GM21528 (cell line): ENCODE measurements around the gene ROBO1.

ENCODE experiments used
- ATAC-seq: cut with Tn5 transposase; IDR thresholded peaks from one replicate; pipeline ENCODE4 v1.9.1; 2021; ENCODE audit warnings: mild to moderate bottlenecking, moderate library complexity; ENCODE audit not compliant: unreplicated experiment, low FRiP score

The ROBO1 gene

DNA sequence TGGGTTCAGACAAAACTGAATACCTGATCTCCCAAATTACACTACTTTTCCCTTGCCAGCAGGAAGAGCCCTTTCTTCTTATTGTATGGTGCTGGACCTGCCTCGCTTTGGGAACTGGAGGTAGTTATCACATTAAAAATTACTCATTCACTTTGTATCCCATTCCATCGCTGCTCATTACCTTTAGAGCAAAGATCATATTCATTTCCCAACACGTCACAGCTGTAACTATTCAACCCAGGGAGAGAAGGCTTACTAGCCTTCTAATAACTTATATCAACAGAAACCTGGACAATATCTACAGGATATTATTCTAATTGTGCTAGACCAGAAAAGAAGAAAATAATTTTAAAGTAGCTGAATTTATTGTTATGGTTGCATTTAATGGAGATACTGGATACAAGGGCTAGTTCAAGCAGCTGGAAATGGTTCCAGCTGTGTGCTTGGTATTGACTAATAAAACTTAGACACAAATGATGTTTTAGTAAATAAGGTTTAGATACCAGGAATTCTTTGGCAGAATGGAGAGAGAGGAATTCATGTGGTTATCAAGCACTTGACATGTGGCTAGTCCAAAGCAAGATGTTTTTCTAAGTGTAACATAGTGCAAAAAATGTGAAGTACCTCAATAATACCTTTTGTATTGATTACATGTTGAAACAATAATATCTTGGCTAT lies 656.3 kb downstream of the ROBO1 start:
- no peak for ATAC-seq

DNA sequence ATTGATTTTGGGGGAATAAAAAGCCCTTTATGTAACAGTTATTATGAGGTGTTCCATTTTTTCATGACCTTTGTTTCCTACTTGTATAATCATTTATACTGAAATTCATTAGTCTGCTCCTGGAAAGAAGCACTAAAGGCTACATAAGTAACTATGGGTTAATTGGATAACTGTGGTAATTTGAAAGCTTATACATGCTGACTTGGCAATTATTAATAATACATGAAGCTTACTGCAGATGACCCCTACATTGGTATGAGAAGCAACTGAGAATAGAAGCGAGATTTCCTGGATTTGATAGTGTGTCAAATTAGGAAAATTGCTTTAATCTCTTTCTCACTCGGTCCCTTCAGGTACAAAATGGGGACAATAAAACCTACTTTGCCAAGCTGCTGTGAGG lies 658.0 kb downstream of the ROBO1 start:
- no peak for ATAC-seq

DNA sequence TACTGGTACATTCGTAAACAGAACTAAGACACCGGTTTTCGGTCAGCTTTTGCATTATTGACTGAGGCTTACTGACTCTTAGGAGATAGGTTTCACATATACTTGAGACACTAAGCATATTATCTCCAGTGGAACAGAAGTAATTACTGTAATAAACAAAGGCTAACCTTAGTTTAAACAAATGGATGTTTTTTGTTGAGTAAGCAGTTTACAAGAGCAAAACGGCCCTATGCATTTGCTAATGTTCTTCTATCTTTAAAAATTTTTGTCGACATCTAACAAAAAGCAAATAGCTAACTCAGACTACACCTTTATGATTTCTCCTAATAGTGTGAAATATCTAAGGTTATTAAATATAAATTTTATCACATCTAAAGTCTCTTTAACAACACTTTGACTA lies 664.5 kb downstream of the ROBO1 start:
- ATAC-seq, result no peak

DNA sequence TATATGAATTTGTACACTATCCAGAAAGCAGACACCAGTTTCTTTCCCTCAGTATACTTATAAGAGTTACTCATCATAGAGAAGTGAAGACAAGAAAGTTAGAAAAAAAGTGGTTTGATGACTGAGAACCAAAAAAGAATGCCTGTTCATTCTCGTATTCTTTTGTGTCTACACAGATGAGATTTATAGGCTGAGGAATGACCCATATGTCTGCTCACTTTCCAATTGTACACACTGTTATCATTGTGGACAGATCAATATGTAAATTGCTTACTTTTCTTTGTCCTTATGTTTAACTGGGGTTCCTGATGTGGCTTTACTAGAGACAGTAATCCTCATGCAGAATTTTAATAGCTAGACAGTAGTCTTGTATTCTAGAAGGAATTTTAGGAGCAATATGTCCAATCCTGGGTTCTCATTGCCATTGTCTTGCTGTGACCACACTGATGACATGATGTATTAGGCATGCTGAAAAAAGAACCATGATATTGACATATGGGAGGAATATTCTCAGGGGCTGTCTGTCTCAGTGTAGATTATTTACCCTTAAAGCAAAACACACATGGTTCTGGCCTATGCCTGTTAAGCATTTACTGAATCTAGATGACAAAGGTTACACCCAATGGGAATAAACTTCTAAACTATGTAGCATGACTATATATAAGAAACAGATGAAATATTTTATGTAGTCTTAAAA lies 669.7 kb downstream of the ROBO1 start:
- ATAC-seq, result no peak

DNA sequence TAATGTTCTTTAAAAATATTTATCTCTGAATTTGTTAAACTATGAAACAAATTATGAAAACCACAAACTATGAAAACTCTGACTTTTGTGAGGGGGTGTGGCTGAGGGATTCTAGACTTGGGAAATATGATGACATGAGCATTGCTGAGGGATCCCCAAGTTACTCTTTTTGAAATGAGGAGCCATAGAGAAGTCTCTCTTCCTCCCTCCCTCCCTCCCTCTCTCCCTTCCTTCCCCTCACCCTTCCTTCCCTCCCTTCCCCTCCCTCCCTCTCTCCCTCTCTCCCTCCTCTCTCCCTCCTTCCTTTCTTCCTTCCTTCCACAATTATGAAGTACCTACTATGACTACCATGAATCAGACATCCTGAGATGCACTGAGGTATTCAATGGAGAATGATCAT lies 673.1 kb downstream of the ROBO1 start:
- ATAC-seq, result no peak

DNA sequence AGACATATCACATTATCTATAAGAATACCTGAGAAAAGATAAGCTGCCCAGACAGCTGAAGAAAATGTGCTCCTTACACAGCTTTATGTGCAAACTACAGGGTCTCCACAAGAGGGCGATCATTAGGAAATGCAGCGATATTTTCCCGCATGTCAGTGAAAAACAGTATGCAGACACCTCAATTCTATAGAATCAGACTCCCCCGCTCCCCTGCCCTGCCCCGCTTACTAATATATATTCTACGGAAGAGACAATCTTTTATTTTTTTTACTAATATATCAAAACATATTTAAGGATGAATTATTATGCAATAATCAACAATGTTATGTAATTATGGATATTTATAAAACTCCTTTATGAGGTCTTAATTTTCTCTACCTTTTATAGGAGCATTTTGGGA lies 681.3 kb downstream of the ROBO1 start:
- peak; percentile 90 for ATAC-seq

DNA sequence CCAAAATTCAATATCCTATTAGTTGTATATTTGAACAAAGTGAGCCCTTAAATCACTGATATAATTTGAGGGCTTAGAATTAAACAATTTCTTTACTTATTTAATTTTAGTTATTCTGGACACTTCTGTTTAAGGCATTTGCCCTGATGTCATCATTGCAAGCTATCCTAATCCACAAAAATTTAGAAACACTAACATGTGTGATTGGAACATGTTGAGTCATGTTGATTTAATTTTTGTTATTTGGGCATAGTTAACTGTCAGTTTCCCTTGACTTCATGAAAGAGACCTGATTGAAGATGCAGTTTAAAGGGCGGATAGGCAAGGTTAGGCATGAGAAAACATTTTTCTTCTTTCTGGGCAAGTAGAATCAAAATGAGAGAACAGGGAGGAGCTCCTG lies 682.6 kb downstream of the ROBO1 start:
- no peak for ATAC-seq

DNA sequence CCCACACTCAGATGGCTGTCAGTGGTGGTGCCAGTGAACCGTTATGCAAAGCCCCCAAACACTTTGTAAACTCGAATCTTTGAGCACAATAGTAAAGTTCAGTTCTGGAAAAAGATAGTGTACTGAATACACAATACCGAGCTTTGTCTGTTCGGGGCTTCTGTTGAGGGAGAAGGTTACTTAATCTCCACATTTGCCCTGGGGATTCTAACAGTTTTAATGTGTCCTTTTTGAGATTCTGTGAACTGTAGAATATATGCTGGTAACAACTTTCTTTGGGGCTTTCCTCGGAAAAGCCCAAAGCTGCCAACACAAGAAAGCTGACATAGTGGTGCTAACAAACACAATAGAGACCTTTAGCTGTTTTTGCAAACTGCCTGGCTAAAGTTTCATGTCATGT lies 686.5 kb downstream of the ROBO1 start:
- ATAC-seq, result no peak

DNA sequence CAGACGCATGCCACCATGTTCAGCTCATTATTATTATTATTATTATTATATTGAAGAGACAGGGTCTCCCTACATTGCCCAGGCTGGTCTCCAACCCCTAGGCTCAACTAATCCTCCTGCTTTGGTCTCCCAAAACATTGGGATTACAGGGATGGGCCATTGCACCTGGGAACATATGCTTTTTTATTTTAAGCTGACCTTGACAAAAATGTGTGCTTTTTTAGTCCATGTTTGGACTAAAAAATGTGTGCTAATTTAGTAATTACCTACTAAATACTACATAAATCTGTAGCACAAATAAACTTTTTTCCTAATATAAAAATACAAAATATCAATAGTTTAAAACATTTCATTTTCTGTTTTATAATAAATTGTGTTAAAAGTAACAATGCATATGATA lies 693.2 kb downstream of the ROBO1 start:
- ATAC-seq, result no peak

DNA sequence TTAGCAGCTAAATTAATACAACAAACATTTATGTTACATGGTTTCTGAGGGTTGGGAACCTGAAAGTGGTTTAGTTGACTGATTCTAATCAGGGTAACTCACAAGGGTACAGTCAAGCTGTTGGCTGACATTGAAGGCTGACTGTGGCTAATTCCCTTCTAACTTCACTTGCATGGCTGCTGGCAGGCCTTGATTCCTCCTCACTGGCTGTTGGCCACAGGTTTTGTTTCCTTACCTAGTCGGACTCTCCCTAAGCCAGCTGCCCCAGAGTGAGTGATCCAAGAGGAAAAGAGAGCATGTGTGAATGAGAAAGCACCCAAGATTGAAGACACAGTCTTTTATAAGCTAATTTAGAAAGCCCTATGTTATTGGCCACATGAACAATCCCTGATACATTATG lies 700.1 kb downstream of the ROBO1 start:
- no peak for ATAC-seq

DNA sequence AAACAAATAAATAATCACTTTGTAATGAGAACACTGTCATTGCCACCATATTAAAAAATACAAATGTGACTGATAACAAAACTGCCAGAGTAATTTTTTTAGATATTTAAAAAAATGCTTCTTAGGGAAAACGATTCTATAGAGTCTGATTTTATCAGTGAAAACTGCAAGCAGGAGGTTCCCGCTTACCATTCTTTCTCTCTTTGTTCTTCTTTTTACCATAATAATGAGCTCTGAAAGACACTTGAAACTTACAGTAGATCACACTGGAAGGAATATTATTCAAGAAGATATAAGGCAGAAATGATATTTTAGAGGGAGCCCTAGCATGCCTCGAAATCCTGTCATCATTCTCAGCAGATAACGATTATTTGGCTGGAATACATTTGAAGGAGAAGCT lies 701.3 kb downstream of the ROBO1 start:
- no peak for ATAC-seq

DNA sequence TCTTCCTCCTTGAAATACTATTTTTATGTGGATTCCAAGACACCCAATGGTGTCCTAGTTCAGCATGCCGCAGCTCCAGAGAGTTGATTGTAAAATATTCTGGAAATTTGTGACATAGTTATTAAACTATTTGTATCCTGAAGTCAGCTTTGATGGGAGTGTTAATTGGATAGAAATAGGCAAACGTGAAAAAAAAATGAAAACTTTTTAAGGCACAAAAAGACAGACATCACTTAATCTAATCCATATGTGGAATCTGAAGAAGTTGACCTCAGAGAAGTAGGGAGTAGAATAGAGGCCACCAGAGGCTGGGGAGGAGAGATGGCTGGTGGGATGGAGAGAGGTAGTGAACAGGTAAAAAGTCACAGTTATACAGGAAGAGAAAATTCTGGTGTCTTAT lies 704.2 kb downstream of the ROBO1 start:
- no peak for ATAC-seq

DNA sequence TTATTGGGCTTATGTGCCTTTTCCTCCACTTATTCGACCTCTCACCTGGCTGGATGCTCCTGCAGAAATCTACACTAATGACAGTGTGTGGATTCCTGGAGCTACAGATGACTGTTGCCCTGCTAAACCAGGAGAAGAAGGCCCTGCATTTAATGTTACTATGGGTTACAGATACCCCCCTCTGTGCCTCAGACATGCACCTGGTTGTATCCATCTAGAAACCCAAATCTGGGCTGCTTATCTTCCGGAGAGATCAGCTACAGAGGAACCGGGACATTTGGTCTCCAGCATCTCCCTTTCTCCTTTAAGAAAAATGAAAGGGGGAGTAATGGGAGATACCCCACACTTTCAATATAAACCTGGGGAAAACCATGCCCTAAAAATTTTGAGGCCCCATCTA lies 710.0 kb downstream of the ROBO1 start:
- ATAC-seq, result no peak

DNA sequence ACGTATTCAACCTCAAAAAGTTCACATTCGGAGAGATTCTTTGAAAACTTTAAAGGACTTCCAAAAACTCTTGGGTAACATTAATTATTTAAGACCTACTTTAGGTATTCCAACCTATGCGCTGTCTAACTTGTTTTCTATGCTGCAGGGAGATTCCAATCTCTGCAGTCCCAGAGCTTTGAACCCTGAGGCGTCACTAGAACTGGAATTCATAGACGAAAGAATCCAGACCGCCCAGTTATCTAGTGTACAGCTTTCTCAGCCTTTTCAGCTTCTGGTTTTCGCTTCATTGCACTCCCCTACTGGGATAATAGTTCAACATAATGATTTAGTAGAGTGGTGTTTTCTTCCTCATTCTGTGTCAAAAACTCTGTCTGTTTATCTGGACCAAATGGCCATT lies 711.3 kb downstream of the ROBO1 start:
- no peak for ATAC-seq

DNA sequence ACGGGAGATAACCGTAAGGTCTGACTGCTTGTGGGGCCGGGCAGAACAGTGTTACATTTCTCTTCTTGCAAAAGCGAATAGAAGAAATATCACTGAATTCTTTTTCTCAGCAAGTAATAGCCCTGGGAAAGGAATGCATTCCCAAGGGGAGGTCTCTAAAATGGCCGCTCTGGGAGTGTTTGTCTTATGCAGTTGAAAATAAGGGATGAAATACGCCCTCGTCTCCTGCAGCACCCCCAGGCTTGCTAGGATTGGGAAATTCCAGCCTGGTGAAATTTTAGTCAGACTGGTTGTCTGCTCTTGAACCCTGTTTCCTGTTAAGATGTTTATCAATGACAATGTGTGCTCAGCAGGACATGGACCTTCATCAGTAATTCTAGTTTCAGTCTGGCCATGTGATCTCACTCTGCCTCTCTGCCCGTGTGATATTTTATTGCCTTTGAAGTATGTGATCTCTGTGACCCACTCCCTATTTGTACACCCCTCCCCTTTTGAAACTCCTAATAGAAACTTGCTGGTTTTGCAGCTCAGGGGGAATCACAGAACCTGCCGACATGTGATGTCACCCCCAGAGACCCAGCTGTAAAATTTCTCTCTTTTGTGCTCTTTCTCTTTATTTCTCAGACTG lies 715.6 kb downstream of the ROBO1 start:
- ATAC-seq, result no peak

DNA sequence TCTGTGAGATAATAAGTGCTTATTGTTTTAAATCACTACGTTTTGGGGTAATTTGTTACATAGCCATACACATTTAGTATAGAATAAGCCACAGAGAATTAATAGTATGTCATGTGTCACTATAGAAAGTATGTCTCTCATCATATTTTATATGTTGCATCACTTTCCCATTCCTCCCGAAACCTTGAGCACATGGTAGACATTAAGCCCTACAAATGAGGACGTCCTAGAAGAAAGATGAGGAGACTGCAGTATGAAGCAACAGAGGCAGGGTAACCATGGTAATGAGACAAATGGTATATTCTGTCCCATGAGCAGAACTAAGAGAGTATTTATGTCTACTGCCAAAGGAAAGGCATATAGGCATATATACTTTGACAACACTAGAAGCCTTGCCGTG lies 720.2 kb downstream of the ROBO1 start:
- no peak for ATAC-seq

DNA sequence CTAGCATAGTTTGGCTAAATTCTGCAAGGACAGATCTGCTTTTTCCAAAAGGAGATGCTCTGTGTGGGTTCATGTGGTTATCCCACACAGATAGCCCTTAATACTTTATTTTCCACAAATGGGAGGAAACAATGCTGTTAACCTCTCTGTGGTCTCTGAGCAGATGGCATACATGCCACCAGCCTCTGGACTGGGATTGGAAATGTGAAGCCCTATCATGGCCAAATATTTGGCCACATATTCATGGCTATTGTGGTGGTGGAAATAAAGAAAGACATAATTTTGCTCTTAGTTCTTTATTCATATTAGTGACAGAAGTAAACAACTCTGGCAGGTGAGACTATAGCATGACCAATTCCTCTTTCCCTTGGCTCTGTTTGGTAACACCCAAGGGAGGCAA lies 726.2 kb downstream of the ROBO1 start:
- ATAC-seq, result no peak

DNA sequence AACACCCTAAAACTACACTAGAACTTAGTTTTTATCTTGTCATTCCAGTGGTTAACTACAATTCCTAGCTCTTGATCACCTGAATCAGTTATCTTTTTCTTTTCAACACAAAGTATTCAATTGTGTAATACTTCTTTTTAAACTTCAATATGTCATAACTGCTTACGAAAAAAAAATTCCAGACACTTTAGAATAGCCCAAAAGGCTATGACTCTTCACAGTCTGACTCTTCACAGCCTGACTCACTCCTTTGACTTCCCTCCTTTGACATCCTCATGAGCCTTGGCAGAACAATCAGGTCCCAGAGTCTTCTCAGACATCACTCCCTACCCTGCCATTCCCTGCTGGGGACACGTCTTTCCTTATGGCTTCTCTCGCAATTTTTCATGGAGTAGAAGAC lies 727.1 kb downstream of the ROBO1 start:
- ATAC-seq, result no peak

DNA sequence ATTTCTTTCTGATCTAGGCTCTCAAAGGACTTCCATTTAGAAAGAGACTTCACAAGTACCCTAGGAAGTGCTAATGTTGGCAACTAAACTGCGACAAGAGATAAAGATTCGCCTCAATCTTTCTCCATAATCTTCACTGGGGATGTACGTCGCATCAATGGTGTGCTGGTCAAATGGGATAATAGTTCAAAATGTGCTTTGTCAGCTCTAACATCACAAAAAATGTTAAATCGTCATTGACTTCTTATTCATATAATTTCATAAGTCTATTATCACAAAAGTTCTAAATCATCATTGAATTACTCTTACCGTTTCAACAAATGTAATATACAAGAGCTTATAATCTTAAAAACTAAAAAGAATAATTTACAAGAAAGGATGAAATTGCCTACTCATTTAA lies 727.7 kb downstream of the ROBO1 start:
- ATAC-seq, result no peak

DNA sequence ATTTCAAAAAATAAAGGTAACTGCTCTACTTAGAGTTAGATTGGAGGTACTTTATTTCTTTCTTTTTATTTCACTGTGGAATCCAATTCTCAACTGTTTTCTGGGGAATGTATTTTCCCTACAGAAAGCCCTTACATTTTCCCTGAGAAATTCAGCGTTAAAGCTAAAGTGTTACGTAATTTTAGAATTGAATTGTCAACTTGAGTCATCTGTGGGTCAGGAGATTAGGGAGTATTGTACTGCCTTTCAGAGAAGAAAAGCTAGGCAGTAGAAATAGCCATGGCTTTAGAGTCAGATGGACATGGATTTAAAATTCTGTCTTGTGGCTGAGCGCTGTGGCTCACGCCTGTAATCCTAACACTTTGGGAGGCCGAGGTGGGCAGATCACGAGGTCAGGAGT lies 728.6 kb downstream of the ROBO1 start:
- ATAC-seq, result no peak

DNA sequence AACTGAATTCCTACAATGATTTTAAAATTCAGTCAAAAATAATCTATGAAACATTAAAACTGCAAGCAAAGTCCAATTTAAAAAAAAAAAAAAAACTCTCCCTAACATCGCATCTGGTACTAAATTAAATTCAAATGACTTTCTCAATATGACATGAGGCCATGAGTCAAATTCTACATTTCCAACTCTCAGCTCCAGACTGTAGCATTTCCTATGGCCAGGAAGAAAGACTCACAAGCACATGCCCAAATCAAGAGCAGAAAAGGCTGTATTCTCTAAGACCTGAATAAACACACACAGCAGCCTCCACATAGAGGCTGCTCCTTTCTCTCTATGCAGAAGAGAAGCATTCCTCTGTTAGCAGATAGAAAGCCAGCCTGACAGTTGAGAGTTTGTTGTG lies 729.2 kb downstream of the ROBO1 start:
- ATAC-seq, result no peak

DNA sequence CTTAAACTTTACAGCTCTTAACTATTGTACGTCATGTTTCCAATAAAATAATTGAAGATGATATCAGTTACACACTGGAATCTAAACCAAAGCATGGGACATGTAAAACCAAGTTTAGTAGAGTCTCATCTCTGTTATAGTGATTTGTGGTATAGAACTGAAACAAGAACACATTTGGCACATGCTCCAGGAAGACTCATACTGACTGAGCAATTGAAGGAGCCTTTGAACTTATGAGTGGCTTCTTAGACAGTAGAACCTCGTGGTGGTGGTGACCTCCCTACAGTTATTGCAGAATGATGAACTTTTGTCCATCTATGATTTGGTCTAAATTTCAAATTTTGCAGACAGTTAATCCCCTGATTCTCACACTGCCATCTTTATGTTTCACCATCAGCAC lies 729.7 kb downstream of the ROBO1 start:
- ATAC-seq, result no peak
